Measurements from ENCODE around the gene MARK1.

- TF ChIP-seq EZH2 (IDR thresholded peaks at IDR 0.05; ENCODE audit: low read length, missing control alignments) = no peak
- peak in 1 of 2 donors; percentile 45 for TF ChIP-seq CTCF (conservative IDR thresholded peaks at IDR 0.05 in 1 of 2, IDR thresholded peaks at IDR 0.05 in 1 of 2; ENCODE audit: low read depth in 1 of 2, low read length in 2 of 2)
Measured at GRCh38 chr1:220526294-220526693, 1.6 kb upstream of the MARK1 start.
